ENCODE data around the gene IAH1. TPM values are rescaled to one million over a fixed set of nuclear protein-coding genes. Genes with fewer than 3 reads are reported as not detected.
A peak's percentile ranks its signal among the peaks of the same experiment; 100 is the strongest.

Gene IAH1
- total and polyA plus RNA-seq, 2 donors (not counting 1 experiment from before 2014, with no cell fraction given) = 92.5 to 127 TPM

DNA sequence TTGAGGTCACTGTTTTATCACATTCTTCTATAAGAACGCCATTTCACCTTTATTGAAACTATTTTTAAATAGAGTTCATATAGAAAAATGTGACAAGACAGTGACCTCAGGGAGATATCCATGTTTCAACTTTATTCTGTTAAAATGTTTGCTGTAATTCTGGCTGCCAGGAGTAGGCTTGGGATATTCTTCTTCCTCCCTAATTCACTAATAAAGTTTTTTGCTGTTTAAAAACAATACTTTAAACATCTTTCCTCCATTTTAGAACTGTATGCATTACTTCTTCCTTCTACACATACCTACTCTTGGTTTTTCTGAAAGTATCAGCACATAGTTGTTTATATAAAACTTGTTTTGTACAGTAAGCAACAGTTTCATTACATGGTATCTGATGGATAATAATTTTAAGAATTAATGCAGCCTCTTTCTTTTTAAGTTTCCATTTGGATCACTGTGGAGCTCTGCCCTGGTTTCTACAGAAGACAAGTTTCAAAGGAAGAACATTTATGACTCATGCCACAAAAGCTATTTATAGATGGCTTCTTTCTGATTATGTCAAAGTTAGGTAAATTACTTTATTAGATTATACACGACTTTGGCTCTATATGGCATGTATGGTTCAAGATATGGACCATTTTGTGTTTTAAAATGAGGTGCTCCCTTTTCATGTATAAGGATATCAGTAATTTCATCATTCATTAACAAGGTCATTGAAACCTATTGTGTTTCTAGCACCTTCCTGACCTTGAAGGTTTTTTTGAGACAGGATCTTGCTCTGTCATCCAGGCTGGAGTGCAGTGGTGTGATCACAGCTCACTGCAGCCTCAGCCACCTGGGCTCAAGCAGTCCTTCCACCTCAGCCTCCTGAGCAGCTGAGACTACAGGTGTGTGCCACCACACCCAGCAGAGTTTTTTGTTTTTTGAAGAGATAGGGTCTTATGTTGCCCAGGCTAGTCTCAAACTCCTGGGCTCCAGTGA, 43.7 kb upstream of the IAH1 start:
- no peak overlapping the region for H3K4me2 ChIP-seq (ENCODE audit: extremely low read depth, insufficient read depth, low read length)

DNA sequence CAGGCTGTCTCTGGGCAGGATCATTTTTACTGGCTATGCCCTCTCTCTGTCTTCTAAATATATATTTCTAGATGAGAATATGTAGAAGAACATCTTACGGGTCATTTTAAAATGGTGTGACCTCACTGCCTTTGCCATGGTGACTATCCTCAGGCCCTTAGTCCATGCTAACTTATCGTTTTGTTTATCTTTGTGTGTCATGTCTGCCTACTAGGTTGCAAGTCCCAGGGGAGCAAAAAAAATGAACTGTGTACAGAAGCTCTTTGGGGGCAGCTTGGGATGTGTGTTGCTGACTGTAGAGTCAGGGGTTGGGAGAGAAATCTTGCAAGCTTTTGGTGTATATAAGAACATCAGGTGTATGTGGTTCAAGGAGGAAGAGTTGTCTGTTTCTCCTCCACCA, 39.9 kb upstream of the IAH1 start:
- DNase-seq (ENCODE audit: low read depth in 2 of 2) = no peak
- no peaks in the 10 kb centered on the region for H3K79me2 ChIP-seq (ENCODE audit: control insufficient read depth, insufficient read depth, low read length)
- peaks cover 2% of the 10 kb centered on the region for H3K36me3 ChIP-seq (ENCODE audit: control insufficient read depth, insufficient read depth, low read length)

More for the DNA sequence above, 43.7 kb upstream of the IAH1 start:
- Histone ChIP-seq H3K4me3 (replicated peaks in 1 of 4; ENCODE audit: control extremely low read depth in 1 of 4, insufficient read depth in 1 of 4, low read depth in 3 of 4, low read length in 4 of 4) (no peak overlapping the region), H3K4me1 (ENCODE audit: control insufficient read depth, extremely low read depth, insufficient read depth, low read length) (peaks cover 3% of the 10 kb centered on the region), H2AFZ (ENCODE audit: low read length) (no peak overlapping the region), H3K36me3 (ENCODE audit: control insufficient read depth, insufficient read depth, low read length) (no peaks in the 10 kb centered on the region), H4K20me1 (ENCODE audit: control insufficient read depth, extremely low read depth, insufficient read depth, low read length) (no peaks in the 10 kb centered on the region), H3K79me2 (ENCODE audit: control insufficient read depth, insufficient read depth, low read length) (no peaks in the 10 kb centered on the region), H3K9me3 (ENCODE audit: control insufficient read depth, insufficient read depth, low read depth, low read length) (no peaks in the 10 kb centered on the region), H3K27ac (ENCODE audit: insufficient read depth, low read length) (no peak overlapping the region), H3K27me3 (ENCODE audit: control insufficient read depth, insufficient read depth, low read length) (no peaks in the 10 kb centered on the region), H3K9ac (ENCODE audit: insufficient read depth, low read length) (no peak overlapping the region)
- TF ChIP-seq EZH2 (IDR thresholded peaks at IDR 0.05; ENCODE audit: low read length, missing control alignments) = no peak
- TF ChIP-seq, protein P1, sequence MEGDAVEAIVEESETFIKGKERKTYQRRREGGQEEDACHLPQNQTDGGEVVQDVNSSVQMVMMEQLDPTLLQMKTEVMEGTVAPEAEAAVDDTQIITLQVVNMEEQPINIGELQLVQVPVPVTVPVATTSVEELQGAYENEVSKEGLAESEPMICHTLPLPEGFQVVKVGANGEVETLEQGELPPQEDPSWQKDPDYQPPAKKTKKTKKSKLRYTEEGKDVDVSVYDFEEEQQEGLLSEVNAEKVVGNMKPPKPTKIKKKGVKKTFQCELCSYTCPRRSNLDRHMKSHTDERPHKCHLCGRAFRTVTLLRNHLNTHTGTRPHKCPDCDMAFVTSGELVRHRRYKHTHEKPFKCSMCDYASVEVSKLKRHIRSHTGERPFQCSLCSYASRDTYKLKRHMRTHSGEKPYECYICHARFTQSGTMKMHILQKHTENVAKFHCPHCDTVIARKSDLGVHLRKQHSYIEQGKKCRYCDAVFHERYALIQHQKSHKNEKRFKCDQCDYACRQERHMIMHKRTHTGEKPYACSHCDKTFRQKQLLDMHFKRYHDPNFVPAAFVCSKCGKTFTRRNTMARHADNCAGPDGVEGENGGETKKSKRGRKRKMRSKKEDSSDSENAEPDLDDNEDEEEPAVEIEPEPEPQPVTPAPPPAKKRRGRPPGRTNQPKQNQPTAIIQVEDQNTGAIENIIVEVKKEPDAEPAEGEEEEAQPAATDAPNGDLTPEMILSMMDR (conservative IDR thresholded peaks at IDR 0.05 in 1 of 2, IDR thresholded peaks at IDR 0.05 in 1 of 2; ENCODE audit: low read depth in 1 of 2, low read length in 2 of 2) = no peak
- DNase-seq (ENCODE audit: low read depth in 2 of 2) = peak in 1 of 2 donors; percentile 48

DNA sequence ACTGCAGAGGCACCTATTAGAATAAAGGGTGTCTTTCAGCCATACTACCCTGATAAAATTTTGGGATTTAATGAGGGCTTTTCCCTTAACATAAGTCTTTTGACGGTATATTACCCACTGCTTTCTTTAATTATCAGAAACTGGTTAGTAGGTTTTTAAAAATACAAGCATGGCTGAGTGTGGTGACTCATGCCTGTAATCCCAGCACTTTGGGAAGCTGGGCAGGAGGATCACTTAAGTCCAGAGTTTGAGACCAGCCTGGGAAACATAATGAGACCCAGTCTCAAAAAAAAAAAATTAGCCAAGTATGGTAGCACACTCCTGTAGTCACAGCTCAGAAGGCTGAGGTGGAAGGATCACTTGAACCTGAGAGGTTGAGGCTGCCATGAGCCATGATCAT, 34.8 kb upstream of the IAH1 start:
- no peaks in the 10 kb centered on the region for H3K9me3 ChIP-seq (ENCODE audit: control insufficient read depth, insufficient read depth, low read depth, low read length)
- TF ChIP-seq, protein P1 (conservative IDR thresholded peaks at IDR 0.05 in 1 of 2, IDR thresholded peaks at IDR 0.05 in 1 of 2; ENCODE audit: low read depth in 1 of 2, low read length in 2 of 2) = no peak
- TF ChIP-seq EZH2 (IDR thresholded peaks at IDR 0.05; ENCODE audit: low read length, missing control alignments) = no peak
- no peaks in the 10 kb centered on the region for H4K20me1 ChIP-seq (ENCODE audit: control insufficient read depth, extremely low read depth, insufficient read depth, low read length)
- no peaks in the 10 kb centered on the region for H3K79me2 ChIP-seq (ENCODE audit: control insufficient read depth, insufficient read depth, low read length)
- peak overlapping the region; percentile 4 for H3K4me2 ChIP-seq (ENCODE audit: extremely low read depth, insufficient read depth, low read length)
- no peaks in the 10 kb centered on the region for H3K27me3 ChIP-seq (ENCODE audit: control insufficient read depth, insufficient read depth, low read length)
- peak in 1 of 2 donors; percentile 24 for DNase-seq (ENCODE audit: low read depth in 2 of 2)
- H3K36me3 ChIP-seq (ENCODE audit: control insufficient read depth, insufficient read depth, low read length) = peaks cover 7% of the 10 kb centered on the region
- no peak overlapping the region for H3K4me3 ChIP-seq (replicated peaks in 1 of 4; ENCODE audit: control extremely low read depth in 1 of 4, insufficient read depth in 1 of 4, low read depth in 3 of 4, low read length in 4 of 4)
- H3K4me1 ChIP-seq (ENCODE audit: control insufficient read depth, extremely low read depth, insufficient read depth, low read length) = peaks cover 10% of the 10 kb centered on the region
- no peak overlapping the region for H3K9ac ChIP-seq (ENCODE audit: insufficient read depth, low read length)
- H2AFZ ChIP-seq (ENCODE audit: low read length) = no peak overlapping the region
- H3K27ac ChIP-seq (ENCODE audit: insufficient read depth, low read length) = peak overlapping the region; percentile 66

More for the DNA sequence above, 39.9 kb upstream of the IAH1 start:
- Histone ChIP-seq H2AFZ (ENCODE audit: low read length) (no peak overlapping the region), H3K4me1 (ENCODE audit: control insufficient read depth, extremely low read depth, insufficient read depth, low read length) (peaks cover 4% of the 10 kb centered on the region), H4K20me1 (ENCODE audit: control insufficient read depth, extremely low read depth, insufficient read depth, low read length) (no peaks in the 10 kb centered on the region), H3K27me3 (ENCODE audit: control insufficient read depth, insufficient read depth, low read length) (no peaks in the 10 kb centered on the region), H3K9me3 (ENCODE audit: control insufficient read depth, insufficient read depth, low read depth, low read length) (no peaks in the 10 kb centered on the region), H3K4me3 (replicated peaks in 1 of 4; ENCODE audit: control extremely low read depth in 1 of 4, insufficient read depth in 1 of 4, low read depth in 3 of 4, low read length in 4 of 4) (no peak overlapping the region), H3K4me2 (ENCODE audit: extremely low read depth, insufficient read depth, low read length) (no peak overlapping the region), H3K27ac (ENCODE audit: insufficient read depth, low read length) (no peak overlapping the region), H3K9ac (ENCODE audit: insufficient read depth, low read length) (no peak overlapping the region)
- no peak for TF ChIP-seq EZH2 (IDR thresholded peaks at IDR 0.05; ENCODE audit: low read length, missing control alignments)
- TF ChIP-seq, protein P1 (conservative IDR thresholded peaks at IDR 0.05 in 1 of 2, IDR thresholded peaks at IDR 0.05 in 1 of 2; ENCODE audit: low read depth in 1 of 2, low read length in 2 of 2) = no peak
